ENCODE measurements around the gene NAV2.
"Not testable (repeated sequence)": the region's sequence is repeated elsewhere in the genome, so short reads cannot be mapped to it uniquely, and the experiment has no call there.

NAV2 gene

DNA sequence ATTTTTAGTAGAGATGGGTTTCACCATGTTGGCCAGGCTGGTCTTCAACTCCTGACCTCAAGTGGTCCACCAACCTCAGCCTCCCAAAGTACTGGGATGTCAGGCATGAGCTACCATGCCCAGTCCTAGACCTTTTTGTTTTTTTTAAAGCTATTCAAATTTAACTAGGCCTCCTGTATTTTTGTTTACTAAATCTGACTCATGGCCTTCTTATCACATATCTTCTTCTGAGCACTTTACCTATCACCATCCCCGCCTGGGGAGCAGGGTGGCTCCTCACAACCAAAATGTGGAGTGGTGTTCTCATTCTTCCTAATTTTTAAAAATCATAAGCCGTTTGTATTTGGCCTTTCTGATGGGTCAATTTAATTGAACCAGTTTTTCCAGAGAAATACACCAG lies 355.0 kb downstream of the NAV2 start:
- no peak for DNase-seq

DNA sequence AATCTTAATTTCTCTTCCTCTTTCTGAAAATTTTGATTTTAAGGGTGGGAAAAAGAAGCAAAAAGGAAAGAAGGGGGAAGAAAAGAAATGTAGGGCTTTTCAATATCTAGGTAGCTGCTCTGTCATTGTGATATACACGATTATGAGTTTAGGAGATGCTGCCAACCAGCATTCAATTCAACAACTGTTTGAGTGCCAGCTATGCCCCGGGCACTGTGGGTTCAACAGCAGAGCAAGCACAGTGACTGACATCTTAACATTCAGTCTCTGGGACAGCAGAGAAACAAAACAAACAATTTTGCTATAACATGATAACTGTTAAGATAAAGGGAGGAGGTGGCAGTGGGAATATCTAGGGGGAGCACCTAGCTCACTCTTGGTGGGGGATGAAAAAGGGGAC lies 356.1 kb downstream of the NAV2 start:
- no peak for DNase-seq

DNA sequence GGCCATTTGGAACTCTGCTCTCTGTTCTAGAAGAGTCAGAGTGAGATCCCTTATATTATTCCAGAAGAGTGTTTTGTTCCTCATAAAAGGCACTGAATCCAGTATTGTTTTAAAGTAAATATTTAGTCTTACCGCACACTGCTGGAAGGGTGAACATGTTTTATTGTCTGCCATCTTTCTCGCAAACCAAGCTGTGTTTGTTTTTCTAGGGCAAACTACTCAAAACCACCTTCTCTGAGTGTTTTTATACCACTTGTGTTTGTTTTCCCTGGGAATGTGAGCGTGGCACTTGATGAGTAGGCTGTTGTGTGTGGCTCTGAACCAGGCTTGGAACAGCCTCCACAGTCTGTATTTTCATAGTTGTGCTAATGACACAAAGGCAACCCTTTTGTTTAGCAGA lies 357.8 kb downstream of the NAV2 start:
- DNase-seq = peak; percentile 94

DNA sequence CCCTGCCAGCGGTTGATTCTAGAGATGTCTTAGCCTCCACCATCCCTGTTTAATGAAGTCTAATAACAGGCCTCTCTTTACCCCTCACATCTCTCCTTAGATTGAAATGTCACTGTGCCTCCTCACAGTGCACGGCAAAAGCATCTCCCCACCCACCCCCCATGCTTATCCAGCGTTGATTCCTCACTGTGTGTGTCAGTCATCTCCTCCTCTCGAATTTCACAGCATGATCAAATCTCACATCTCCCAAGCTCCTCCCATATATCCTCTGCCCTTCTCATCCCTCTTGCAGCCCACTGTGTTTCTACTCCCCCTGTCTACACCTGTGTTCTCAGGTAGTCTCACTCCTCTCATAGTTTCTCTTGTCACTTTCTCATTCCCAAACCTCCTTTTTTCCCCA lies 363.0 kb downstream of the NAV2 start:
- no peak for DNase-seq

DNA sequence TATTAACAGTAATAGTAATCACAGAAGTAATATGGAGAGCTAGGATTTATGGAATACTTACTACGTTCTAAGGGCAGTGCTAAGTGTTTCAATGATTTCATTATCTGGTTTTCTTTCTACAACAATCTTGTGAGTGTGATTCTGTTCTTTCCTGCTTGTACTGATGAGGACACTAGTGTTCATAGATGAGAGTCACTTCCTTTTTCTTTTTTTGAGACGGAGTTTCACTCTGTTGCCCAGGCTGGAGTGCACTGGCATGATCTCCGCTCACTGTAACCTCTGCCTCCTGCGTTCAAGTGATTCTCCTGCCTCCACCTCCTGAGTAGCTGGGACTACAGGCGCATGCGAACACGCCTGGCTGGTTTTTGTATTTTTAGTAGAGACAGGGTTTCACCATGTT lies 366.2 kb downstream of the NAV2 start:
- DNase-seq = no peak

DNA sequence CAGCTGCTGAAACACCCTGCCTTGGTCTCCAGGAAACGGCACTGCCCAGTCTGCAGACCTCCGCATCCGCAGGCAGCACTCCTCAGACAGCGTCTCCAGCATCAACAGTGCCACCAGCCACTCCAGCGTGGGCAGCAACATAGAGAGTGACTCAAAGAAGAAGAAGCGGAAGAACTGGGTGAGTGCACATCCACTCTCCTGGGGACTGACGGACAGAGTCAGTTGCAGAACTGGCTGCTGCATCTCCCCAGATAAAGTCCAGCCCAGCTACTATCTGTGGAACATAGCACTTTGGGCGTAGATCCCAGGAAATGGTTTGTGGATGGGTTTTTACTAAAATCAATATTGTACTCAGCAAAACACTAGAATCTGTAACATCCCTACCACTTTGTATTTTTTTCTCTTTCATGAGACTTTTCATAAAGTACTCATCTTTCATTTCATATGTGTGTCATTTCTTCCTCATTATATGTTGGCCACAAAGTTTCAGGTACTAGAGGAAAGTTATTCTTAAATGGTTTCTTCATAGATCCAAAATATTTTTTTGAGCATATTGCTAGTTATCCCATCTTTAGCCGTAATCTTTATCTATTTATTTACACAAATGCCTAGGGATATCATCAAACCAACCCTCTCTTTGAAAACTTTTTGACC lies 367.5 kb downstream of the NAV2 start:
- DNase-seq = no peak

DNA sequence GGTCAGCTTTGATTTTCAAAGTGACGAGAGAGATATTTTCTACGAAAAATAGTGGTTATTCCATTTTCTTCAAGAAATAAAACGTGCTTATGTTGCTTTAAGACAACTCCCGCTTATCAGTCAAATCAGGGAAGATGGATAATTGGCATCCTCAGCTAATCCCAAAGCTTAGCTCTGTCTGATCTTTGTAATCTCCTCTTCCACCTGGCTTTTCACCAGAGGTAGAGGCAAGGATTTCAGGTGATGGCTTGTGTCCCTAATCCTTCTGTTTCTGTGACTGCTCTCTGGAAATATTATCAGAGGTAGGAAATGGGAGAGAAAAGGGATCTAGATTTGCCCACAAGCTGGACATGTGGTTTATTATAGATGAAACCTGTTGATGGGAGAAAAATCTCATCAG lies 368.7 kb downstream of the NAV2 start:
- DNase-seq = no peak

DNA sequence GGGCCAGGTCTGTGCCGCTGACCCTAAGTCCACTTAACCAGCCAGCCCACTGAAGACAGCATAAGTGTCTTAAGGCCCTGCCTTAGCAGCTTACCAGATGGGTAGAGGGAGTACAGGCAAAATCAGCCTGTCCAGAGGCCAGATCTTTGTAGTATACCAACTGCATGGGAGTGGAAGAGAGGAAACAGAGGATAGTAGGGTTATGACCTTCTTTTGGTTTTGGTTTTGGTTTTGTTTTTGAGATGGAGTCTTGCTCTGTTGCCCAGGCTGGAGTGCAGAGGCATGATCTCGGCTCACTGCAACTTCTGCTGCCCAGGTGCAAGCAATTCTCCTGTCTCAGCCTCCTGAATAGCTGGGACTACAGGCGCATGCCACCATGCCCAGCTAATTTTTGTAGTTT lies 371.2 kb downstream of the NAV2 start:
- not testable (repeated sequence) for DNase-seq

DNA sequence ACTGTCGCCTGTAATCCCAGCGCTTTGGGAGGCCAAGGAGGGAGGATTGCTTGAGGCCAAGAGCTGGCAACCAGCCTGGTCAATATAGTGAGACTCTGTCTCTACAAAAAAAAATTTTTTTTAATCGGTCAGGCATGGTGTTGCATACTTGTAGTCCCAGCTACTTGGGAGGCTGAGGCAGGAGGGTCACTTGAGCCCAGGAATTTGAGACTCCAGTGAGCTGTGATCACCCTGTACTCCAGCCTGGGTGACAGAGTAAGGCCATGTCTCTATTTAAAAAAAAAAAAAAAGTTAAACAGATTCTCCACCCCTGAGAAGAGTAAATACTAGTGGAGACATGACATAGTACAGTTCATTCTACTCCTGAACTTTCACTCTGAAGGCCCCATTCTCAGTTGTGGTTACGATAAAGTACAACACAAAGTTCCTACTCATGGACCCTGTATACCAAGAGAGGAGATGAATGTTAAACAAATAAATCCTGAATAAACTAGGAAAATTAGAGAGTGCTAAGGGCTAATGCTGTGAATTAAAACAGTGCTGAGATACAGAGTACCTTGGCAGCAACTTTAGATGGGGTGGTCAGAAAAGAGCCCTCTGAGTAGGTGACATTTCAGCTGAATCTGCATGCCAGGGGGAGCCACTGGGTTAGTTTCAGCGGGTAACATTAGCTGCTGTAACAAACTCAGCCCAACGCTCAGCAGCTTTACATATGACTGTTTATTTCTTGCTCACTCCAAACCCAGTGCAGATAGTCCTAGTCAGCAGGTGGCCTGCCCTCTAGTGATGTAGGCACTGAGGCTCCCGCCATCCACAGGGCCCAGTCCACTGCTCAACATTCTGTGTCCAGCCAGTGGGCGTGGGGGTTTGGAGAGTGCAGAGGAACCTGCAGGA lies 372.5 kb downstream of the NAV2 start:
- DNase-seq = no peak

DNA sequence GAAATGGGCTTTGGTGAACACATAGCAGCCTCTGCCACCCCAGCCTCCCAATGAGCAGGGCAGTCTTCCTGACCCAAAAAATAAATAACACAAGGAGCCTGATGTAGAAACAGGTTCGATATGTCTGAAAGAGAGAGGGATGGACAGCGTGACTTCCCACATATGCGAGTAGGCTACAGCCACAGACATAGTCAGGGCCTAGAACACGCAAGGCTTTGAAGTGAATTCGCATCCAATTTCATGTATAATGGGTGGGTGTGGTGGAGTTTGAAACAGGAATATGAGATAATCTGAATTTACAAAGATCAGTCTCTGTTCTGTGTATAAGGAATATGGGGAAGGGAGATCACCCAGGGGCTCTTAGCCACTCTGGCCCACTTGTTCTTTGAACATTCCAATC lies 373.3 kb downstream of the NAV2 start:
- DNase-seq = no peak

DNA sequence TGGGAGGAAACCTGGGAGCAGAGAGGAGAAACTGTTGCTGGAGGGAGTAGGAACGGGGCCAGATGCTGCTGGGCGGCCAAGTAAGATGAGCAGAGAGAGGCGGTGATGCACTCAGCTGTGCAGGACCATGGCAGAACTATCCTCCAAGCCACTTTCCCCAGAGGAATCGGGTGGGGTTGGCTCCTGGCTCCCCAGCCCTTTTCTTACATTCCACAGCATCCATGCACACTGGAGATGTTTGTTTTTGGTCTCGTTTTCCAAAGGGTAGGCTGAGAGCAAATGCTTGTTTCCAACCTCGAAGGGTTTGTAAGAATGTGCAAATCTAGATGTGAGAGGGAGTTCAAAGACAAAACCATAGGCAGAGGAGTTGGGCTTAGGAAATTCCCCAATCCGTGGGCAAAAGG lies 374.5 kb downstream of the NAV2 start:
- no peak for DNase-seq

DNA sequence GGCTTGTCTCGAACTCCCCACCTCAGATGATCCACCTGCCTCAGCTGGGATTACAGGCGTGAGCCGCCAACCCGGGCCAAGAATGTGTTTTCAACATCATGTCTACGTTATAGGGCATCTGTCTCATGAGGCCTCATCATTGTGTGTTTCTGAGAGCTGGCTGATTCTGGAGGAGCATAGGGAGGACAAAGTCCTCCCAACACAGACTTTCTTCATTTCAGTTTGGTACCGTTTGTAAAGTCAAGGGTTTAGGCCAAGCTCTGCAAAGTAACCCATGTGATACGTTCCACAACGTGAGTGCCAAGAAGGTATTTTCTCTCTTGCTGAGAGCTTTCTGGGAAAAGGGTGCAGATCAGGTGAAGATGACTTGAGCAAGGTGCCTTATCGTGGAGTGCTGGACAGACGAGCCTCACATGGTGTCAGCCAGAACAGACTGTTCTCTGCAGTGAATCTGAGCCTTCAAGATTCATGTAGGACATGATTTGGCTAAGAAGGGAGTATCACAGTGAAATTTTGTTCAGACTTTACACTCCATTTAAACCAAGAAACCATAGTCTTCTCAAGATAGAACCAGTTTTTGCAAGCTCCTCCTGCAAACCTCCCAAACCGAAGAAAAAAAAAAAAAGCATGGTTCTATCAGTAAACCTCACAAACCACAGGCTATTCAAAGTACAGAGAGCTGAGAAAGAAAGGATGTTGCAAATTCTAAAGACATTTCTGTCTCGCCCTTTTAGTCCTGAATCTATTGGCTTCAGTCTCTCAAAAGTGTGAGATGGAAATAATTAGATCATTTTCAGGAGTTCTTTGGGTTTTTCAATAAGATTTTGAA lies 376.0 kb downstream of the NAV2 start:
- DNase-seq = no peak

DNA sequence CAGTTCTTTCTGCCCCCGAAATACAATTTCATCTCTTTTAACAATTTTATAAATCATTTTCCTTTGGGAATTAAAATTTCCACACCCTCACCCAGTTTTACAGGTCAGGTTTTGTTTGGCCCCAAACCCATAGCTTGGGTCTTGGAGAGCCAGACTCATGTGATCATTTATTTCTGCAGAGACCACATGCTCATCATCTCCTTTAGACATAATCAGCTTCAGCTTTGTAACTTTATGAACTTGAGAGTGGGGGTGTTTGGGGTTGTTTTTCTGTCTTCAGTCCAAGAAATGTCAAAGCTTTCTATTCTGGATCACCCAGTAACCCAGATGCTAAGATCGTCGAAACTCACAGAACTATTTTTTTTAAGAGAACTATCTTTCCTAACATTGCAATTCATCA lies 376.7 kb downstream of the NAV2 start:
- DNase-seq = no peak

DNA sequence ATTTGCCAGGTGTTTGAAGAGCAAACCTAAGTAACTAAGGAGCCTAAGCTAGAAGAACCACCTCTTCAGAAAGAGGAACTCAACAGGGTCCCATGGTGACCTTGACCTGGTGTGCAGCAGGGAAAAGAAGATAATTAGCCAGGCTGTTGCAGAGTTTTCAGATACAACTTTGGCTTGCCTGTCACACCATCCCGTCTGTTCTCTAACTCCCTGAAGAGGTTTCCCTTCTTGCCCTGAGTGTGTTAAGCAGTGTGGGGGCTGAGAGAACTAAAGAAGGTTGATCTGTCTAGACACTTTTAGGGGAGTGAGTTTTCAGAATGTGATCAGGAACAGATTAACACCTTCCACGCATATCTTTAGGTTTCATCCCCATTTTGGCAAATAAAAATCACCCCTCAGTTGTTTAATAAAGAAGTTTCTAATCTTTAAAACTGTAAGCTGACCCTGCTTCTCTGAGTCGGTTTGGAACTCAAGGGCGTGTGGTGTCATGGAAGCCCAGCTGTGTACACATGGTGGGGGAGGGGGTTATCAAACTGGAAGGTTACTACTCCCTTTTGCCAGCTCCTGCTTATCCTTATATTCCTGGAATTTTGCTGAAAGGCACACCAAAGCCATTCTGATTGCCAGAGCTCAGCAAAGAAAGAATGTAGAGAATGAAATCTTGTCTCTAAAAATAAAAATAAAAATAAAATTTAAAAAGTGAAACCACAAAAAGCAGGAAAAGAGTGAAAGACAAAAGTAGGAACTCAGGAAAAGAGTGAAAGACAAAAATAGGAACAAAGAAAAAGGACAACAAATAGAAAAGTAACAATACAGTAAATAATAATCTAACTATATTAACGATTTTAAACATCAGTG lies 377.4 kb downstream of the NAV2 start:
- peak; percentile 60 for DNase-seq

DNA sequence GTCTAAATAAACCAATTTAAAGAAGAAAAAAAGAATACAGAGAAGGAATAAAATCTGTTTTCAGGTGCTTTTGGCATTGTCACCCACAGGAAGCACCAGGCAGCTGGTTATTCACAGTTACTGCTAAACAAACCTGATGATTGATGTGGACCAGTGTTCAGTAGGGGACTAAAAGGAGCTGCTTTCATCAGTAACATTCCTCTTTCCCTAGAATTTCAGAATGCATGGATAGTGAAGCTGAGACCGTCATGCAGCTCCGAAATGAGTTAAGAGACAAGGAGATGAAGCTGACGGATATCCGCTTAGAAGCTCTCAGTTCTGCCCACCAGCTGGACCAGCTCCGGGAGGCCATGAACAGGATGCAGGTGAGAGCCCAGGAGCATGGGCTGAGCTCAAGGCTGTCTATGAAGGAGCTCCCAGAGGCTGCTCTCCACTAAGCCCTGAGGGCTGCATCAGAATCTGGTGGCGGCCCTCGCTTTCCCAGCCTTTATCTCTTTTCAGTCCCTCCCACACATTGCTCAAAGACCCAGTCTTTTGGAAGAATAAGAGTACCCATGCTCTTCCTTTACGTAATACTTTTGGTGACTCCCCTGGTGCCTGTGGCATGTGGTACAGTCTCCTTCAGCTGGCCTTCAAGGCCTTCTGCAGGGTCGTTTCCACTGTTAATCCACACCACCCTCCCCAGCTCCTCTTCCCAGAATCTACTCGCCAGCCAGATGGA lies 378.2 kb downstream of the NAV2 start:
- peak; percentile 56 for DNase-seq

DNA sequence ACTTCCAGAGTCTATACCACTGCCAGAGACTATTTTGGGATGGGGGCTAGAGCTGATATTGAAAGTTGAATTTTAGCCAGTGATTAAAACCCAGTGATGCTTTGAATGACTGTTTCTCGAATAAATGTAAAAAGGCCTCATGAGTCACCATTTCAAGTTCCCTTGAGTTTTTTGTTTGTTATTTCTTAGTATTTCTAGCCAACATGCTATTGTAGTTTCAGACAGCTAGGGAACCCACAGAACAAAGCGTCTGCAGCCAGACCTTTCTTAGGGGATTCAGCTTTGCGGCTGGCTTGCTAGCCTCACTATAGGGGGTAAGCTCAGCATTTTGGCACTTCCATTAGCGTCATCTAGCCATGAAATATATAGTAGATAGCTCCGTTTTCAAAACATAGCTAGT lies 381.1 kb downstream of the NAV2 start:
- DNase-seq = no peak

DNA sequence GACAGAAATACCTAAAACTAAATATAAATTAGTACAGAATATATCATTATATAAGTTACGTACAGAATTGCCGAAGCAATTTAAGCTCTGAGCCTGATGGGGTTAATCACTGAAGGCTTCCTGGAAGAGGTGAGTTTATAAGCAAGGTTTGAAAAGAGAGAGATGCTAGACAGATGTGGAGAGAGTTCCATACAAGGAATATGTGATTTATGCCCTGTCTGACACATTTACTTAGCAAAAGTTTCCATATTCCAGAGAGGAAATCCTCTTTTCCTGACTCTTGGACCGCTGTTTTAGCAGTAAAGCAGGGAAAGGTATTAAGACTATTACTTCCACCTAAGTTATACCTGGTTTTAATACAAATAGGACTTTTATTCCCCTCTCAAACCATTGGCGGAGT lies 382.6 kb downstream of the NAV2 start:
- DNase-seq = no peak

DNA sequence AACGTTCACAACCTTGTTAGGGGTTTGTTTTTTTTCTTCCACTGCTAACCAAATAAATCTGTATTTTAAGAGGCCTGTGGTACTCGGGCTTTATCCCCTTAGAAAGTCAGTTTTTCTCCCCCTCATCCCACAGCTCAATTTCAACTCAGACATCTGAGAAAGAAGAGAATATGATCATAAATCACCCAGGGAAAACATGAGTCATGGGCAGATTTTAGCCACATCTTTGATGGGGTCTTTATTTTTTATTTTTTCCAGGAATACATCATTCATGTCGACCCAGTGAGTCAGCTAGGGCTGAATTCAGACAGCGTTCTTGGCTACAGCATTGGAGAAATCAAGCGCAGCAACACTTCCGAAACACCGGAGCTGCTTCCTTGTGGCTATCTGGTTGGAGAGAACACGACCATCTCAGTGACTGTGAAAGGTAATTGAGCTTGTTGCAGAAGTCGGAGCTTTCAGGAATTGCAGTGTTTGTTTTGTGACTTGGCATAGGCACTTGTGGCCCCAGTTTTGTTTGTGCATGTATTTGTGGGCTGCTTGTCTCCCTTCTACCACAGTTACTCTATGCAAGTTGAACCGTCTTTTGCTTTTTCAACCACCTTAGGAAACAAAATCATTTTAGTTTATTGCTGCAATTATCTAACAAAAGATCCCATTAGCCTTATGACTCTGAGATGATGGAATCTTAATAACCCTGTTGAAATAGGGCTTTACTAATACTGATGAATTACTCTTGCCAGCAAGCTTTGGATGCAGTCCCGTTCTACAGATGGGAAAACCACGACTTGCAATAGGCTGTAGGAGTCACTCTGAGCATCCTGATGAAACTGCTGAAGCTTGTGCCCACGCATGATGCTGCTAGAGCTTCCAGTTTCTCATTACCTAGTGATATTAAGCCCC lies 384.9 kb downstream of the NAV2 start:
- DNase-seq = peak; percentile 59

DNA sequence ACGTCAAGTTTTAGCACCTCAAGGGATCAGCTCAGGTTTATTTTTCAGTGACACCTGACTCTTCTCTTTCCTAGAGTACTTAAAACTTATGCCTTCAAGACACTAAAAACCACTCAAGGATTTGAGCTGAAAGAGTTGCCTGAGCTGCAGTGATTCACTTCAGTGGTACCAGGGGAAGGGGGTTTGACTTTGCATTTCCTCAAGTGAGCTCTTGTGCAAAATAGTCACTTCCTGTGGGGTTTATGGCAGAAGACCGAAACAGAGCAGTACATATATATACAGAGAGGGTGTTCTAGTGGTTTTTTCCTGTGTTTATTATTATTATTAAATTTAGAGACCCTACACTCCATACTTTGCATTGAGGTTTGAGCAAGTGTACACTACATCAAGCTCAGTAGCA lies 386.9 kb downstream of the NAV2 start:
- no peak for DNase-seq

DNA sequence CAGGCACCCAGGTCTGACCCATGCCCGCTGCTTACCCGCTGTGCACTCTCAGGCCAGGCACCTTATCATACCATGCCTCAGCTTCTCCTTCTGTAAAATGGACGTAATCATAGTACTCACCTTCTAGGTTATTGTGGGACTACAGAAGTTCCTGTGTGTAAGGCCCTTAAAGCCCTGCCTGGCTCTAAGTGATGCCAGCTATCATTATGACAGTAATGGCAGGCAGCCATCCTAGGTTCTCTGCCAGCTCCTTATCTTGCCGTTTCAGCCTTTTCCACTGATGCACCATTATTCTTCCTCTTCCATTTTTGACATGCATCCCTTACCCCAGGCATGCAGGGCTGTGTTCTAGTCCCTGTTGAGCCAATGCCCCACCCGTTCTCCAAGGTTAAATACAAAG lies 389.8 kb downstream of the NAV2 start:
- DNase-seq = no peak

DNA sequence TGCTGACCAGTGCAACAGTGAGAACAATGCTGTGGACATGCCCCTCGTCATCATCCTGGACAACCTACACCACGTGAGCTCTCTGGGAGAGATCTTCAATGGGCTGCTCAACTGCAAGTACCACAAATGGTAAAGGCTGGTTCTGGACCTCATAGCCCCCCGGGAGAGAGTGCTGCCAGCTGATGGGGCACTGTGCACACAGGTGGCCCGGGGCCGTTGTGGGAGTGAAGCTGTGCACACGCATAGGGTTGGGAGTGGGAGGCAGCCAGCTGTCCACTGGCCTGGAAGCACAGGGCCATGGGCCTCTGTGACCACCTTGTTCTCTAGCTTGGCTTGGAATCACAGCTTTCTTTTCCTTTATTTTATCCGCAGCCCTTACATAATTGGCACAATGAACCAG lies 390.6 kb downstream of the NAV2 start:
- no peak for DNase-seq
